ENCODE results near the gene DCLRE1A. TPM values are rescaled to one million over a fixed set of nuclear protein-coding genes. Genes with fewer than 3 reads are reported as not detected.

DCLRE1A gene
- total RNA-seq, 1 donor from 2014 or later: 4.1 TPM

GRCh38 chr10:113808168-113808567, 45.7 kb downstream of the DCLRE1A start:
- ATAC-seq (no peak), DNase-seq (ENCODE audit: low spot score) (no peak)
- intact Hi-C loops (cut with DNase I): no loop called here

GRCh38 chr10:113806503-113806902, 47.4 kb downstream of the DCLRE1A start:
- intact Hi-C loops (cut with DNase I): no loop called here
- ATAC-seq (no peak), DNase-seq (ENCODE audit: low spot score) (no peak)

GRCh38 chr10:113802997-113803396, 50.9 kb downstream of the DCLRE1A start:
- DNase-seq (ENCODE audit: low spot score) (no peak), ATAC-seq (no peak)
- intact Hi-C loops (cut with DNase I): no loop called here

- DNase-seq (ENCODE audit: low spot score): no peak
- intact Hi-C loops (cut with DNase I): no loop called here
Measured at GRCh38 chr10:113801569-113801968, 52.3 kb downstream of the DCLRE1A start.

GRCh38 chr10:113791691-113792090, 62.2 kb downstream of the DCLRE1A start:
- DNase-seq (ENCODE audit: low spot score): no peak
- ATAC-seq: no peak
- intact Hi-C loops (cut with DNase I): no loop called here

More at GRCh38 chr10:113801569-113801968, 52.3 kb downstream of the DCLRE1A start:
- ATAC-seq: no peak

GRCh38 chr10:113788604-113789083, 65.2 kb downstream of the DCLRE1A start:
- peak; percentile 79 for ATAC-seq
- no peak for DNase-seq (ENCODE audit: low spot score)
- intact Hi-C loops (cut with DNase I): no loop called here

Other genes with a start within 250 kb of the DCLRE1A start
- gene NRAP, start 190.0 kb downstream of the DCLRE1A start, total RNA-seq: not detected
- gene CASP7, start 174.2 kb downstream of the DCLRE1A start, total RNA-seq: 18.3 TPM
- gene PLEKHS1, start 102.4 kb downstream of the DCLRE1A start, total RNA-seq: 0.22 TPM
- 51.6 TPM for gene NHLRC2, start 579 bp upstream of the DCLRE1A start, total RNA-seq
- gene ADRB1, start 189.8 kb upstream of the DCLRE1A start, total RNA-seq: 0.76 TPM